ENCODE results near the gene TAF5L. TPM values are rescaled to one million over a fixed set of nuclear protein-coding genes. Genes with fewer than 3 reads are reported as not detected.
"Not testable (repeated sequence)": the region's sequence is repeated elsewhere in the genome, so short reads cannot be mapped to it uniquely, and the experiment has no call there.

The TAF5L gene
- total RNA-seq, 1 donor from 2014 or later, result 25.3 TPM

DNA sequence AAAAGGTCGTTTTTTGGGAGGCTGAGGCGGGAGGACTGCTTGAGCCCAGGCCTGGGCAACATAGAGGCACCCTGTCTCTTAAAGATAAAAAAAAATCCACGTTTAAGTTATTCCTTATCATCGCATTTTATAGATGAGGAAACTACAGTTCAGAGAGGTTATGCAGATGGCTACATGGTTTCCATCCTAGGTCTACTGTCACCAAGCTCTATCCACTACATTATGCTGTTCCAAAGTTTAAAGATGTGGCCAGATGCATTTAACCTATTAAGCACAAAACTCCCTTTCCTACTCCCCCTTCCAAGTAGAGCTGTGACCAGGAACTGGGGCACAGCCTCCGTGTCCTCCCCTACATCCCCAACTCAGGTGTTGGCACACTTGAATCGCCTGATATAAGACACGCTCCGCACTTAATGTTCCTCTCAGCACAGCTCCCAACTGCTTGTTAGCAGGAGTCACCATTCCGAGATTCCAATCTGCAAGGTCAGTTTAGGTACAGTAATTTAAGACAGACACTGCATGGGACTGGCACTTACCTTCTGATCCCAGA is 1.3 kb downstream of the TAF5L start:
- H3K27me3 Mint-ChIP-seq (ENCODE audit: unreplicated experiment), result peaks cover 4% of the 10 kb centered on the region
- no peak for TF ChIP-seq CTCF (IDR thresholded peaks at IDR 0.05; ENCODE audit: unreplicated experiment)
- DNase-seq (ENCODE audit: low spot score), result no peak
- peak overlapping the region; percentile 97 for H3K4me3 Mint-ChIP-seq (ENCODE audit: unreplicated experiment)
- peak overlapping the region; percentile 76 for H3K27ac Mint-ChIP-seq (ENCODE audit: unreplicated experiment)
- peaks cover 41% of the 10 kb centered on the region for H3K4me1 Mint-ChIP-seq (ENCODE audit: unreplicated experiment)
- H3K36me3 Mint-ChIP-seq (ENCODE audit: low read depth, unreplicated experiment), result peaks cover 7% of the 10 kb centered on the region
- H3K9me3 Mint-ChIP-seq (ENCODE audit: unreplicated experiment), result no peaks in the 10 kb centered on the region

GRCh38 chr1:229623838-229624237 is 2.1 kb downstream of the TAF5L start:
- Mint-ChIP-seq H3K27me3 (ENCODE audit: unreplicated experiment) (peaks cover 4% of the 10 kb centered on the region), H3K9me3 (ENCODE audit: unreplicated experiment) (no peaks in the 10 kb centered on the region), H3K27ac (ENCODE audit: unreplicated experiment) (peak overlapping the region; percentile 65), H3K36me3 (ENCODE audit: low read depth, unreplicated experiment) (peaks cover 7% of the 10 kb centered on the region), H3K4me3 (ENCODE audit: unreplicated experiment) (peak overlapping the region; percentile 97), H3K4me1 (ENCODE audit: unreplicated experiment) (peaks cover 41% of the 10 kb centered on the region)
- TF ChIP-seq CTCF (IDR thresholded peaks at IDR 0.05; ENCODE audit: unreplicated experiment), result no peak
- DNase-seq (ENCODE audit: low spot score), result no peak

DNA sequence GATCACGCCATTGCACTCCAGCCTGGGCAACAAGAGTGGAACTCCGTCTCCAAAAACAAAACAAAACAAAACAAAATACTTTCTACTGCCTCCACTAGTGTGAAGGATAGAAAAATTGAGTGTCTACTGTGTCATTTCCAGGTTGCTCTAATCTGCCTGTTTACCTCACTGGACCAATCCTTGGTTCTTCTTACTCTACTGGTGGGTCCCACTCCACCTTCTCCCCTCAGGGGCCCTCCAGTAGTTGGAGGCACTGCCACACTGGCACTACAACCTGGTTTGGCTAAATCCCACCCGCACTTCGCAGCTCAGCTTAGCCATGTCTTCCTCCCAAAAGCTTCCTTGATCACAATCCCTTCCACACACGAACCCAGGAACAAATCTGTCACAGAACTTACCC is 2.7 kb downstream of the TAF5L start:
- TF ChIP-seq CTCF (IDR thresholded peaks at IDR 0.05; ENCODE audit: unreplicated experiment), result no peak
- Mint-ChIP-seq H3K27me3 (ENCODE audit: unreplicated experiment) (peaks cover 4% of the 10 kb centered on the region), H3K9me3 (ENCODE audit: unreplicated experiment) (no peaks in the 10 kb centered on the region), H3K4me3 (ENCODE audit: unreplicated experiment) (no peak overlapping the region), H3K36me3 (ENCODE audit: low read depth, unreplicated experiment) (peaks cover 7% of the 10 kb centered on the region), H3K4me1 (ENCODE audit: unreplicated experiment) (peaks cover 41% of the 10 kb centered on the region), H3K27ac (ENCODE audit: unreplicated experiment) (no peak overlapping the region)
- no peak for DNase-seq (ENCODE audit: low spot score)

DNA sequence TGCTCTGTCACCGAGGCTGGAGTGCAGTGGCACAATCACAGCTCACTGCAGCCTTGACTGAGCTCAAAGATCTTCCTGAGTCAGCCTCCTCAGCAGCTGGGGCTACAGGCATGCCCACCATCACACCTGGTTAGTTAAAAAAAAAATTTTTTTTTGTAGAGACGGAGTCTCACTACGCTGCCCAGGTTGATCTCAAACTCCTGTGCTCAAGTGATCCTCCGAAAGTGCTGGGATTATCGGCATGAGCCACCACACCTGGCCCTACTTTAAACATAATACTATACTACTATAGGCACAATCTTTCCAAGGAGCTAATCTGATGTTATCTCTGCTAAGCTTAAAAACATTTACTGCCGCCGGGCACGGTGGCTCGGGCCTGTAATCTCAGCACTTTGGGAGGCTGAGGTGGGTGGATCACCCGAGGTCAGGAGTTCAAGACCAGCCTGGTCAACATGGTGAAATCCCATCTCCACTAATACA is 3.2 kb downstream of the TAF5L start:
- DNase-seq (ENCODE audit: low spot score); H3K4me3 Mint-ChIP-seq (ENCODE audit: unreplicated experiment); H3K27me3 Mint-ChIP-seq (ENCODE audit: unreplicated experiment); H3K27ac Mint-ChIP-seq (ENCODE audit: unreplicated experiment); H3K9me3 Mint-ChIP-seq (ENCODE audit: unreplicated experiment); H3K36me3 Mint-ChIP-seq (ENCODE audit: low read depth, unreplicated experiment): not testable (repeated sequence)
- peaks cover 41% of the 10 kb centered on the region for H3K4me1 Mint-ChIP-seq (ENCODE audit: unreplicated experiment)

DNA sequence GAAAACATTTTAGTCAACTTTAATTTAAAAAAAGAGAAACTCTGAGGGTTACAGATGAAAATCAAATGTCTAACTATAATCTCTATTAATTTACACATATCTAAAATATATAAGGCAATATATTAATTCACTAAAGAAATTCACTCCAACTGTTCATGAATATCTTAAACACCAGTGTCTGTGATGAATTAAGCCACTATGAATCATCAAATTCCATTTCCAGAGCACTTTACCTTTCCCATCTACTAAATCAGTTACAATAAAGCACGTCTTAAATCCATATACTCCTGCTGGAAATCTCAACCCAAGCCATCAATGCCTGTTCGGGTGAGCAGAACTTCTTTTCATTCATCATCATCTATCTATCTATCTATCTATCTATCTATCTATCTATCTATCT is 4.3 kb downstream of the TAF5L start:
- peaks cover 3% of the 10 kb centered on the region for H3K36me3 Mint-ChIP-seq (ENCODE audit: low read depth, unreplicated experiment)
- DNase-seq (ENCODE audit: low spot score), result no peak
- TF ChIP-seq CTCF (IDR thresholded peaks at IDR 0.05; ENCODE audit: unreplicated experiment), result no peak
- H3K27me3 Mint-ChIP-seq (ENCODE audit: unreplicated experiment), result peaks cover 3% of the 10 kb centered on the region
- no peak overlapping the region for H3K4me3 Mint-ChIP-seq (ENCODE audit: unreplicated experiment)
- H3K9me3 Mint-ChIP-seq (ENCODE audit: unreplicated experiment), result no peaks in the 10 kb centered on the region
- peaks cover 31% of the 10 kb centered on the region for H3K4me1 Mint-ChIP-seq (ENCODE audit: unreplicated experiment)
- H3K27ac Mint-ChIP-seq (ENCODE audit: unreplicated experiment), result no peak overlapping the region
